Measurements from ENCODE around the gene CPM. TPM values are rescaled to one million over a fixed set of nuclear protein-coding genes. Genes with fewer than 3 reads are reported as not detected.

The CPM gene
- total RNA-seq, 1 experiment from 2014 or later: 0.89 TPM

DNA sequence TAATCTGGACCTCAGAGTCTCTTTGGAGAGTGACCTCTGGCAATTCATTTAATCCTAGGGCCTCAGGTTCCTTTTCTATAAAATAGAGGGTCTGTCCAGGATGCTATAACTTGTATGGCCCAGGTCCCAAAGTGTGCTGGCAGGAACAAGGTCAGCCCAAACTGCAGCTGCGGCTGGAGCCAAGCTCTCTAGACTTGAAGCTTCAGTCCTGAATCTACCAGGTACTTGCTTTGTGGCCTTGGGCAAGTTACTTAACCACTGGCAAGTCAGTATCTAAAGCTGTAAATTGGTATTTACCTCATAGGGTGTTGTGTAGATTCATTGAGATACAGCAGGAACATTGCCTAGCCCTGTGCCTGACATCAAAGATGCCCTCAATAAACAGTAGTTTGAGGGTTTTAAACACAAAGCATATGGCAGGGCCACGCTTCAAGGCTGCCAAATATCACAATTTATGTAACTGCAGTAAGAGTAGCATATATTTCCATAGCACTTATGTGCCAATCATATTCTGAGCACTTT lies 21.7 kb downstream of the CPM start:
- Mint-ChIP-seq H3K27me3 (ENCODE audit: insufficient read depth, unreplicated experiment) (no peaks in the 10 kb centered on the region), H3K27ac (ENCODE audit: low read depth, unreplicated experiment) (no peak overlapping the region), H3K4me3 (ENCODE audit: unreplicated experiment) (no peak overlapping the region), H3K4me1 (ENCODE audit: insufficient read depth, unreplicated experiment) (peaks cover 16% of the 10 kb centered on the region), H3K9me3 (ENCODE audit: unreplicated experiment) (no peaks in the 10 kb centered on the region), H3K36me3 (ENCODE audit: insufficient read depth, unreplicated experiment) (no peaks in the 10 kb centered on the region)
- CTCF ChIA-PET: interaction anchor here (0.6 to 2.4 kb wide), 4 partner anchors 13 to 331 kb away, joined by 3 to 8 read pairs (median 5); no protein-coding TSS in a partner anchor
- POLR2A ChIA-PET: interaction anchor here (0.9 kb wide), 1 partner anchor 103 kb away, joined by 3 read pairs; no protein-coding TSS in a partner anchor
- no TSS peak for BruUV-seq (replicated peaks)
- TF ChIP-seq, protein P1, sequence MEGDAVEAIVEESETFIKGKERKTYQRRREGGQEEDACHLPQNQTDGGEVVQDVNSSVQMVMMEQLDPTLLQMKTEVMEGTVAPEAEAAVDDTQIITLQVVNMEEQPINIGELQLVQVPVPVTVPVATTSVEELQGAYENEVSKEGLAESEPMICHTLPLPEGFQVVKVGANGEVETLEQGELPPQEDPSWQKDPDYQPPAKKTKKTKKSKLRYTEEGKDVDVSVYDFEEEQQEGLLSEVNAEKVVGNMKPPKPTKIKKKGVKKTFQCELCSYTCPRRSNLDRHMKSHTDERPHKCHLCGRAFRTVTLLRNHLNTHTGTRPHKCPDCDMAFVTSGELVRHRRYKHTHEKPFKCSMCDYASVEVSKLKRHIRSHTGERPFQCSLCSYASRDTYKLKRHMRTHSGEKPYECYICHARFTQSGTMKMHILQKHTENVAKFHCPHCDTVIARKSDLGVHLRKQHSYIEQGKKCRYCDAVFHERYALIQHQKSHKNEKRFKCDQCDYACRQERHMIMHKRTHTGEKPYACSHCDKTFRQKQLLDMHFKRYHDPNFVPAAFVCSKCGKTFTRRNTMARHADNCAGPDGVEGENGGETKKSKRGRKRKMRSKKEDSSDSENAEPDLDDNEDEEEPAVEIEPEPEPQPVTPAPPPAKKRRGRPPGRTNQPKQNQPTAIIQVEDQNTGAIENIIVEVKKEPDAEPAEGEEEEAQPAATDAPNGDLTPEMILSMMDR (IDR thresholded peaks at IDR 0.05; ENCODE audit: unreplicated experiment): no peak
- no peak for DNase-seq (ENCODE audit: unreplicated experiment)
- intact Hi-C loops (cut with micrococcal nuclease): no loop called here

DNA sequence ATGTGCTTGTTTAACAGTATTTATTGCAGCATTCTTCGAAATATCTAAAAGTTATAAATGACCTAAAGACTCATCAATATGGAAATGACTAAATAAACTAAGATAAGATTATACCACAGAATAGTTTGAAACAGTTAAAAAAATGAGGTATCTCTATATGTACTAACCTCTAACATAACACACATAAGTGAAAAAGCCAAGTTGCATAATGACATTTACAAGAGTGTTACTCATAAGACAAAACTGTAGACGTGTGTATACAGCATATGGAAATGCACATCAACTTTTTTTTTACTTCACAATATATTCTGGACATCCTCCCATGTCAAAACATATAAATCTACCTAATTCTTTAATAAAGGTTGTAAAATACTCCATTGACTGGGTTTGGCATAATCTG lies 22.8 kb downstream of the CPM start:
- peaks cover 8% of the 10 kb centered on the region for H3K4me1 Mint-ChIP-seq (ENCODE audit: insufficient read depth, unreplicated experiment)
- no peaks in the 10 kb centered on the region for H3K9me3 Mint-ChIP-seq (ENCODE audit: unreplicated experiment)
- no peak overlapping the region for H3K4me3 Mint-ChIP-seq (ENCODE audit: unreplicated experiment)
- H3K27ac Mint-ChIP-seq (ENCODE audit: low read depth, unreplicated experiment): no peak overlapping the region
- peak; percentile 49 for DNase-seq (ENCODE audit: unreplicated experiment)
- intact Hi-C loops (cut with micrococcal nuclease): no loop called here
- no peaks in the 10 kb centered on the region for H3K36me3 Mint-ChIP-seq (ENCODE audit: insufficient read depth, unreplicated experiment)
- no TSS peak for BruUV-seq (replicated peaks)
- TF ChIP-seq, protein P1 (IDR thresholded peaks at IDR 0.05; ENCODE audit: unreplicated experiment): no peak
- CTCF ChIA-PET: no interaction called here
- no peaks in the 10 kb centered on the region for H3K27me3 Mint-ChIP-seq (ENCODE audit: insufficient read depth, unreplicated experiment)
- POLR2A ChIA-PET: no interaction called here

DNA sequence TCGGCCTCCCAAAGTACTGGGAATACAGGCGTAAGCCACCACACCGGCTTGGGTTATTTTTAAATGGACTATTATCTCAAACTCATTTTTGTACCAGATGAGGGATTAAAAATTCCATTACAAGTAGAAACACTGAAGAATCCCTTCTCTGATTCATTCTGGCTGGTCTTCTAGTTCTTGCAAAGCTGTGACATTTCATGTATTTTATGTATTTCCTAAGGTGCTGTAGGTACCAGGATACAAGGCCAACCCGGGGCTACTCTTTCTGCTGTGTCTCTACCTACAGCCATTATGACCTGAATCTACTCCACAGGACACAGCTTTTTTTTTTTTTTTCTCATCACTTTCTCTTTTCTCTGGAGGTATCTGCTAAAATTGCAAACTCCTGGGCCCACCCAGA lies 24.9 kb downstream of the CPM start:
- TF ChIP-seq, protein P1 (IDR thresholded peaks at IDR 0.05; ENCODE audit: unreplicated experiment): no peak
- no peak overlapping the region for H3K4me3 Mint-ChIP-seq (ENCODE audit: unreplicated experiment)
- H3K36me3 Mint-ChIP-seq (ENCODE audit: insufficient read depth, unreplicated experiment): no peaks in the 10 kb centered on the region
- intact Hi-C loops (cut with micrococcal nuclease): no loop called here
- no peaks in the 10 kb centered on the region for H3K4me1 Mint-ChIP-seq (ENCODE audit: insufficient read depth, unreplicated experiment)
- H3K27ac Mint-ChIP-seq (ENCODE audit: low read depth, unreplicated experiment): no peak overlapping the region
- no peaks in the 10 kb centered on the region for H3K27me3 Mint-ChIP-seq (ENCODE audit: insufficient read depth, unreplicated experiment)
- no TSS peak for BruUV-seq (replicated peaks)
- no peak for DNase-seq (ENCODE audit: unreplicated experiment)
- ChIA-PET POLR2A (no interaction called here), CTCF (interaction anchor here (0.7 kb wide), 1 partner anchor 9 kb away, joined by 4 read pairs; no protein-coding TSS in a partner anchor)
- no peaks in the 10 kb centered on the region for H3K9me3 Mint-ChIP-seq (ENCODE audit: unreplicated experiment)

DNA sequence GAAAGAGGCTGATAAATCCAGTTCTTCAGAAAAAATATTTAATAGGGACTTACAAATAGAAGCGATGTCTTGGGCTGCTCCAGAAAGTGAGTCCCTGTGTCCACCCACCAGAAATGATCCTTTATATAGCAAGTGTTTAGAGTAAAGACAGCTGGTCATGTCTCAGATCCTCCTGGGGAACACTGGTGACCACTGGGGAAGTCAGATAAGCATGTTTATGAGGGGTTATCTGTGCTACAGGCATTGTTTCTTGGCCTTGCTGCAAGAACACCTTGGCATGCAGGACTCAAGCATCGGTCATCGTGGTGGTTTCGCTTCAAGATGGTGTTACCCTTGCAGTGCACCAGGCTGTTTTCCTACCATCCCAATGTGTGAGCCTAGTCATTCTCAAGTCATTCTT lies 27.2 kb downstream of the CPM start:
- ChIA-PET POLR2A (no interaction called here), CTCF (interaction anchor here (0.8 to 1.9 kb wide), 2 partner anchors 164 to 328 kb away, joined by 3 to 6 read pairs; no protein-coding TSS in a partner anchor)
- intact Hi-C loops (cut with micrococcal nuclease): no loop called here
- TF ChIP-seq, protein P1 (IDR thresholded peaks at IDR 0.05; ENCODE audit: unreplicated experiment): no peak
- no peaks in the 10 kb centered on the region for H3K4me1 Mint-ChIP-seq (ENCODE audit: insufficient read depth, unreplicated experiment)
- no peak overlapping the region for H3K4me3 Mint-ChIP-seq (ENCODE audit: unreplicated experiment)
- H3K27ac Mint-ChIP-seq (ENCODE audit: low read depth, unreplicated experiment): no peak overlapping the region
- no peaks in the 10 kb centered on the region for H3K27me3 Mint-ChIP-seq (ENCODE audit: insufficient read depth, unreplicated experiment)
- H3K9me3 Mint-ChIP-seq (ENCODE audit: unreplicated experiment): no peaks in the 10 kb centered on the region
- no TSS peak for BruUV-seq (replicated peaks)
- no peak for DNase-seq (ENCODE audit: unreplicated experiment)
- no peaks in the 10 kb centered on the region for H3K36me3 Mint-ChIP-seq (ENCODE audit: insufficient read depth, unreplicated experiment)
